Measurements from ENCODE around the gene STAG3.
A peak's percentile ranks its signal among the peaks of the same experiment; 100 is the strongest.
"Not testable (repeated sequence)": the region's sequence is repeated elsewhere in the genome, so short reads cannot be mapped to it uniquely, and the experiment has no call there.

The STAG3 gene, protein sequence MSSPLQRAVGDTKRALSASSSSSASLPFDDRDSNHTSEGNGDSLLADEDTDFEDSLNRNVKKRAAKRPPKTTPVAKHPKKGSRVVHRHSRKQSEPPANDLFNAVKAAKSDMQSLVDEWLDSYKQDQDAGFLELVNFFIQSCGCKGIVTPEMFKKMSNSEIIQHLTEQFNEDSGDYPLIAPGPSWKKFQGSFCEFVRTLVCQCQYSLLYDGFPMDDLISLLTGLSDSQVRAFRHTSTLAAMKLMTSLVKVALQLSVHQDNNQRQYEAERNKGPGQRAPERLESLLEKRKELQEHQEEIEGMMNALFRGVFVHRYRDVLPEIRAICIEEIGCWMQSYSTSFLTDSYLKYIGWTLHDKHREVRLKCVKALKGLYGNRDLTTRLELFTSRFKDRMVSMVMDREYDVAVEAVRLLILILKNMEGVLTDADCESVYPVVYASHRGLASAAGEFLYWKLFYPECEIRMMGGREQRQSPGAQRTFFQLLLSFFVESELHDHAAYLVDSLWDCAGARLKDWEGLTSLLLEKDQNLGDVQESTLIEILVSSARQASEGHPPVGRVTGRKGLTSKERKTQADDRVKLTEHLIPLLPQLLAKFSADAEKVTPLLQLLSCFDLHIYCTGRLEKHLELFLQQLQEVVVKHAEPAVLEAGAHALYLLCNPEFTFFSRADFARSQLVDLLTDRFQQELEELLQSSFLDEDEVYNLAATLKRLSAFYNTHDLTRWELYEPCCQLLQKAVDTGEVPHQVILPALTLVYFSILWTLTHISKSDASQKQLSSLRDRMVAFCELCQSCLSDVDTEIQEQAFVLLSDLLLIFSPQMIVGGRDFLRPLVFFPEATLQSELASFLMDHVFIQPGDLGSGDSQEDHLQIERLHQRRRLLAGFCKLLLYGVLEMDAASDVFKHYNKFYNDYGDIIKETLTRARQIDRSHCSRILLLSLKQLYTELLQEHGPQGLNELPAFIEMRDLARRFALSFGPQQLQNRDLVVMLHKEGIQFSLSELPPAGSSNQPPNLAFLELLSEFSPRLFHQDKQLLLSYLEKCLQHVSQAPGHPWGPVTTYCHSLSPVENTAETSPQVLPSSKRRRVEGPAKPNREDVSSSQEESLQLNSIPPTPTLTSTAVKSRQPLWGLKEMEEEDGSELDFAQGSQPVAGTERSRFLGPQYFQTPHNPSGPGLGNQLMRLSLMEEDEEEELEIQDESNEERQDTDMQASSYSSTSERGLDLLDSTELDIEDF

GRCh38 chr7:100177045-100178001 is at the start of gene STAG3, which contains the start of gene GPC2:
TSS of gene STAG3 (plus strand) at chr7:100177918. CDS start at chr7:100180557, 2,639 bp downstream.
TSS of gene GPC2 (minus strand) at chr7:100177381. CDS start at chr7:100177199, 182 bp downstream.
- H3K27ac ChIP-seq (ENCODE audit: low read length): no peak within 1 kb of the TSS
- peak within 1 kb of the TSS; percentile 89 for H3K4me3 ChIP-seq (ENCODE audit: low read length)
- no peaks in the 10 kb centered on the region for H3K36me3 ChIP-seq (ENCODE audit: control insufficient read depth, low read depth, low read length)
- no peaks in the 10 kb centered on the region for H3K9me3 ChIP-seq (ENCODE audit: control insufficient read depth, low read depth, low read length)
- peaks cover 13% of the 10 kb centered on the region for H3K27me3 ChIP-seq (ENCODE audit: control insufficient read depth, insufficient read depth, low read length)
- peak within 1 kb of the TSS; percentile 90 for H3K9ac ChIP-seq (ENCODE audit: low read length)
- H3K4me1 ChIP-seq (ENCODE audit: control insufficient read depth, low read depth, low read length): peaks cover 7% of the 10 kb centered on the region

DNA sequence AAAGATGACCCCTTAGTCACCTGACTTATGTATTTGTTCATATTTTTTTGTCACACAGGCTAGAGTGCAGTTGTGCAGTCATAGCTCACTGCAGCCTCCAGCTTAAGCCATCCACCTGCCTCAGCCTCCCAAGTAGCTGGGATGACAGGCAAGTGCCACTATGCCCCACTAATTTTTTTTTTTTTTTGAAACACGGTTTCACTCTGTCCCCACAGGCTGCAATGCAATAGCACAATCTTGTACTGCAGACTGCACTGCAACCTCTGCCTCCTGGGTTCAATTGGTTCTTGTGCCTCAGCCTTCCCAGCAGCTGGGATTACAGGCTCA is 49.1 kb upstream of the STAG3 start:
- peaks cover 22% of the 10 kb centered on the region for H3K27me3 ChIP-seq (ENCODE audit: control insufficient read depth, insufficient read depth, low read length)
- H3K4me3 ChIP-seq (ENCODE audit: low read length): peak overlapping the region; percentile 95
- no peak overlapping the region for H3K27ac ChIP-seq (ENCODE audit: low read length)
- H3K9ac ChIP-seq (ENCODE audit: low read length): no peak overlapping the region
- no peaks in the 10 kb centered on the region for H3K36me3 ChIP-seq (ENCODE audit: control insufficient read depth, low read depth, low read length)
- no peaks in the 10 kb centered on the region for H3K9me3 ChIP-seq (ENCODE audit: control insufficient read depth, low read depth, low read length)
- peaks cover 4% of the 10 kb centered on the region for H3K4me1 ChIP-seq (ENCODE audit: control insufficient read depth, low read depth, low read length)

- H3K36me3 ChIP-seq (ENCODE audit: control insufficient read depth, low read depth, low read length); H3K27ac ChIP-seq (ENCODE audit: low read length); H3K9ac ChIP-seq (ENCODE audit: low read length); H3K9me3 ChIP-seq (ENCODE audit: control insufficient read depth, low read depth, low read length); H3K4me3 ChIP-seq (ENCODE audit: low read length); H3K4me1 ChIP-seq (ENCODE audit: control insufficient read depth, low read depth, low read length): not testable (repeated sequence)
- H3K27me3 ChIP-seq (ENCODE audit: control insufficient read depth, insufficient read depth, low read length): peaks cover 22% of the 10 kb centered on the region
These were observed 47.5 kb upstream of the STAG3 start for GRCh38 chr7:100130220-100130607.

DNA sequence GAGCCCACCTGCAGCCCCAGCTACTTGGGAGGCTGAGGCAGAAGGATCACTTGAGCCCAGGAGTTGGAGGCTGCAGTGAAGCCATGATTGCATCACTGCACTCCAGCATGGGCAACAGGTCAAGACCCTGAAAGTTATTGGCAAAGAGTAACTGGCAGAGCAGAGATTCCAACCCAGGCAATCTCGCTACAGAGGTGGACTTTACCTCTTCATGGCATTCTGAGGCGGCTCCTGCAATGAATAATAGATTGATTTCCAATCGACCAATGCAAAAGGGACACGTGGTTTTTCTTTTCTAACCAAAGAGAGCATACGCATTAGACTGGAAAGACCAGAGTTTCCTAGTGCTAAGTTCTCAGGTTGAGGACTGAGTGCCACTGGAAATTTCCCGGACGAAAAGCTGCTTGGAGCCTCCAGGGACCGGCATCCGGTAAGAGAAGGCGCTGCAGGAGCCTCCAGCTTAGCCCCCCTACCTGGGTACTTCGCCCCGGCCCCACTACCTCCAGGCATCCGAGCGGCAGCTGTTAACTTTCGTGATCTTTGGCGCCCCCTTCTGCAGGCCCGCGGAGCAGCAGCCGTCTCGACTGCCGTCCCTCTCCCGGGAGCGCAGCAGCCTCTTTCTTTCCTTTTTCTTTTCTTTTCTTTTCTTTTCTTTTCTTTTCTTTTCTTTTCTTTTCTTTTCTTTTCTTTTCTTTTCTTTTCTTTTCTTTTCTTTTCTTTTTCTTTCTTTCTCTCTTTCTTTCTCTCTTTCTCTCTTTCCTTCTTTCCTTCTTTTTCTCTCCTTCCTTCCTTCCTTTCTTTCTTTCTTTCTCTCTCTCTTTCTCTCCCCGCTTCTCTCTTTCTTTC is 46.9 kb upstream of the STAG3 start:
- Histone ChIP-seq H3K27ac (ENCODE audit: low read length) (no peak overlapping the region), H3K36me3 (ENCODE audit: control insufficient read depth, low read depth, low read length) (no peaks in the 10 kb centered on the region), H3K9ac (ENCODE audit: low read length) (no peak overlapping the region), H3K4me3 (ENCODE audit: low read length) (peak overlapping the region; percentile 56), H3K4me1 (ENCODE audit: control insufficient read depth, low read depth, low read length) (peaks cover 4% of the 10 kb centered on the region), H3K27me3 (ENCODE audit: control insufficient read depth, insufficient read depth, low read length) (peaks cover 22% of the 10 kb centered on the region), H3K9me3 (ENCODE audit: control insufficient read depth, low read depth, low read length) (no peaks in the 10 kb centered on the region)

- Histone ChIP-seq H3K36me3 (ENCODE audit: control insufficient read depth, low read depth, low read length) (no peaks in the 10 kb centered on the region), H3K27me3 (ENCODE audit: control insufficient read depth, insufficient read depth, low read length) (peaks cover 22% of the 10 kb centered on the region), H3K9ac (ENCODE audit: low read length) (no peak overlapping the region)
These were observed 45.6 kb upstream of the STAG3 start for GRCh38 chr7:100132126-100132525.

GRCh38 chr7:100132697-100133151 is 45.0 kb upstream of the STAG3 start:
- Histone ChIP-seq H3K9ac (ENCODE audit: low read length) (no peak overlapping the region), H3K27ac (ENCODE audit: low read length) (no peak overlapping the region), H3K9me3 (ENCODE audit: control insufficient read depth, low read depth, low read length) (no peaks in the 10 kb centered on the region), H3K27me3 (ENCODE audit: control insufficient read depth, insufficient read depth, low read length) (peaks cover 21% of the 10 kb centered on the region), H3K36me3 (ENCODE audit: control insufficient read depth, low read depth, low read length) (no peaks in the 10 kb centered on the region), H3K4me1 (ENCODE audit: control insufficient read depth, low read depth, low read length) (peaks cover 4% of the 10 kb centered on the region), H3K4me3 (ENCODE audit: low read length) (no peak overlapping the region)

More at GRCh38 chr7:100132126-100132525, 45.6 kb upstream of the STAG3 start:
- Histone ChIP-seq H3K4me1 (ENCODE audit: control insufficient read depth, low read depth, low read length) (peaks cover 4% of the 10 kb centered on the region), H3K4me3 (ENCODE audit: low read length) (no peak overlapping the region), H3K9me3 (ENCODE audit: control insufficient read depth, low read depth, low read length) (no peaks in the 10 kb centered on the region), H3K27ac (ENCODE audit: low read length) (no peak overlapping the region)

GRCh38 chr7:100137851-100138760 is 39.6 kb upstream of the STAG3 start:
- no peaks in the 10 kb centered on the region for H3K9me3 ChIP-seq (ENCODE audit: control insufficient read depth, low read depth, low read length)
- H3K4me3 ChIP-seq (ENCODE audit: low read length): no peak overlapping the region
- H3K27me3 ChIP-seq (ENCODE audit: control insufficient read depth, insufficient read depth, low read length): no peaks in the 10 kb centered on the region
- no peaks in the 10 kb centered on the region for H3K4me1 ChIP-seq (ENCODE audit: control insufficient read depth, low read depth, low read length)
- no peak overlapping the region for H3K9ac ChIP-seq (ENCODE audit: low read length)
- H3K27ac ChIP-seq (ENCODE audit: low read length): no peak overlapping the region
- H3K36me3 ChIP-seq (ENCODE audit: control insufficient read depth, low read depth, low read length): no peaks in the 10 kb centered on the region

- Histone ChIP-seq H3K36me3 (ENCODE audit: control insufficient read depth, low read depth, low read length) (no peaks in the 10 kb centered on the region), H3K4me1 (ENCODE audit: control insufficient read depth, low read depth, low read length) (no peaks in the 10 kb centered on the region), H3K27me3 (ENCODE audit: control insufficient read depth, insufficient read depth, low read length) (no peaks in the 10 kb centered on the region), H3K9ac (ENCODE audit: low read length) (no peak overlapping the region), H3K27ac (ENCODE audit: low read length) (no peak overlapping the region), H3K4me3 (ENCODE audit: low read length) (no peak overlapping the region), H3K9me3 (ENCODE audit: control insufficient read depth, low read depth, low read length) (no peaks in the 10 kb centered on the region)
These were observed 36.2 kb upstream of the STAG3 start for GRCh38 chr7:100141555-100141949.

- H3K9me3 ChIP-seq (ENCODE audit: control insufficient read depth, low read depth, low read length): no peaks in the 10 kb centered on the region
- no peaks in the 10 kb centered on the region for H3K27me3 ChIP-seq (ENCODE audit: control insufficient read depth, insufficient read depth, low read length)
- H3K4me3 ChIP-seq (ENCODE audit: low read length): no peak overlapping the region
- H3K36me3 ChIP-seq (ENCODE audit: control insufficient read depth, low read depth, low read length): no peaks in the 10 kb centered on the region
- H3K4me1 ChIP-seq (ENCODE audit: control insufficient read depth, low read depth, low read length): no peaks in the 10 kb centered on the region
- no peak overlapping the region for H3K27ac ChIP-seq (ENCODE audit: low read length)
- H3K9ac ChIP-seq (ENCODE audit: low read length): no peak overlapping the region
These were observed 35.3 kb upstream of the STAG3 start for GRCh38 chr7:100142461-100142860.
